Fibroblast of skin of back (primary cell): Measurements from ENCODE around the gene CHST15.

Experiments
- DNase-seq: peaks from one replicate; pipeline ENCODE4 v3.0.0-alpha.2; 2013

The CHST15 gene

DNA sequence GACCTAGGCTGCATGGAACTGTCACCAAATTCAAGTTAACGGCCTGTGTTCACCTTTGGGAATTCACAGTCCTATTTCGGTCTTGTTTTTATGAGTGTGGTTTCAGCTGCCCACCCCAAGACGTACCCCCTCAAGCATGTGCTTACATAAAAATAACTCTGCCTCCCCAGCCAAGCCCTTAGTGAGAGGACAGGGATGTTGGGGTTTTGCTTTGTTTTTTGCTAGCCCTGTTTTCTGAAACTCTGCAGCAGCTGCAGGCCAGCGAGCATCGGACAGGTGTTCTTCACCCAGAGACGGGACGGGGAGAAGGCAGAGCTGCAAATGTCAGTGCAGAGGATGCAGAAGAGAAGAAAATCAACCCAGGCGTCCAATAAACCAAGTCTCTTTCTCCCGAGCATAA lies 13.5 kb downstream of the CHST15 start:
- DNase-seq = no peak

DNA sequence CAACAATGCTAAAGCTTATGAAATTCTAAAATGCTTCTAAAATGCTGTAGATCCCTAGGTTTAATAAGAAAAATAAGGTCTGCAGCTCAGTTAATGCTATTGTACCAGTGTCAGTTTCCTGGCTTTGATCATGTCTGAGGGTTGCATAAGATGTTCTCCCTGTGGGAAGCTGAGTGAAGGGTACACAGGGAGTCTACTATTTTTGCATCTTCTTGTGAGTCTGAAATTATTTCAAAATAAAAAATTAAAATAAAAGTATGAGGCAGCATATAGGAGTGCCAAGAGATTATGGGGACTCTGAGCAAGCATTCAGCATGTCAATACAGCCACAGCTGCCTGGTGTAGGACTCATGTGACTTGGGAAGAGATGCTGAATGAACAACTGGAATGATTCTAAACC lies 14.7 kb downstream of the CHST15 start:
- DNase-seq = no peak

DNA sequence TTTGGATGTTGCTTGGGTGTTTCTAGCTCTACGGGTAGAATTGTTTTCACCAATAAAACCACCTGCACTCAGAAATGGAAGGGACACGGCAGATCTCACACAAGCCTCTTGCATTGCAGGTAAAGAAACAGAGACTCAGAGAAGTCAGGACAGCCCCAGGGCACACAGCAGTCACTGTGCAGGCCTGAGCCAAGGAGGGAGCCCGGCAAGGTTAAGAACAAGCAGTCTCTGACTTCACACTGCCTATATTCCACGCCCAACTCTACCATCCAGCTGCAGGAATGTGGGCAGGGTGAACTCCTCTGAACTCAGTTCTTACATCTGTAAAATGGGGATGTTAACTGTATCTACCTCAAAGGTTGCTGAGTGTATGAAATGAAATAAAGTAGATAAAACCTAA lies 15.4 kb downstream of the CHST15 start:
- no peak for DNase-seq

GRCh38 chr10:124077208-124077993 lies 16.0 kb downstream of the CHST15 start:
- no peak for DNase-seq

DNA sequence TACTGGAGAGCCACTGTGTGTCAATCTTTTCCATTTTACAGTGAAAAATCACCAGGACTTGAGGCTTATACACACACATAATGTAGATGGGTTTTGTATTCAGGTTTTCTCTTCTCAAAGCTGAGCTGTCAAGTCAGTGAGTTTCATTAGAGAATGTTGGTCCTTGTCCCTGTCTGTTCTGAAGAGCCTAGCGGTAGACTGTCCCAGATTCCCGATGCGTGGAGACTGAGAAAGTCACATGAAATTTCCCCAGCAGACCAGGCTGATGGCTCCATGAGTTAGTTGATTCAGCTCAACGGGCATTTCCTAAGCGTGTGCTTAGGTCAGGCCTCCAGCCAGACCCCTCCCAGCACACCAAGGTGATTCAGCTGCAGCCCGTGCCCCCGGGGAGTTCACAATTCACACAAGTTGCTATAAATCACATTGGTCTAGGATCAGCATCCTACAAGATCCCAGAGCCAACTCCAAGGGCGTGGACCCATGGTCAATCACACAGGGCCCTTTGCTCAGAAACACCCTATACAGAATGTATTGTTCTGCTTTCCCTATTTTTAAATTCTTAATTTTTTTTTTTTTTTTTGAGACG lies 17.2 kb downstream of the CHST15 start:
- DNase-seq = no peak

GRCh38 chr10:124075231-124075955 lies 18.0 kb downstream of the CHST15 start:
- no peak for DNase-seq

DNA sequence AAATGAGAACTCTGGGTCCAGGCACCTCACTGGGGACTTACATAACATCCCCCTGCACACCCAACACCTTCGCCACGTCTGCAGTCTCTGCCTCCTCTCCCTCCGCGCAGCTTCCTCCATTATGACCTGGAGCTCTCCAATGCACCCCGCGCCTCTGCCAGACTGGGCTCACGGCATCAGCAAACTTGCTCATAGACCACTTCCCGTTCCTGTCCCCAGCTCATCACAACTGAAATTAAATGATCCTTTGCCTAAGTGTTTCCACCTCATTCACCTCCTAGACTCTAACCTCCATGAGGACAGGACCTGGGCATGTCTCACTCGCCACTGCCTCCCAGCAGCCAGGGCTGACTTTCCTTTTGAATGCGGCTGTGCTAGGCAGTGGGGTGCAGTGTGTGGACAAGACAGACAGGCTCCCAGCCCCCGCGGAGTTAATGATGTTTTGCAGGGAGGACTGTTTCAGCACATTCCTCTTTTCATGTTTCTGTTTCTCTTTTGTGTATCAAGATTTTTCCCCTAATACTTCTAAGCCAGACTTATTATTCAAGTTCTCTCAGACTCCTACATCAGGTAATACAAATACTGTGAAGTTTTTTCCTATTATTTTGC lies 18.8 kb downstream of the CHST15 start:
- no peak for DNase-seq

GRCh38 chr10:124073978-124074377 lies 19.4 kb downstream of the CHST15 start:
- no peak for DNase-seq

DNA sequence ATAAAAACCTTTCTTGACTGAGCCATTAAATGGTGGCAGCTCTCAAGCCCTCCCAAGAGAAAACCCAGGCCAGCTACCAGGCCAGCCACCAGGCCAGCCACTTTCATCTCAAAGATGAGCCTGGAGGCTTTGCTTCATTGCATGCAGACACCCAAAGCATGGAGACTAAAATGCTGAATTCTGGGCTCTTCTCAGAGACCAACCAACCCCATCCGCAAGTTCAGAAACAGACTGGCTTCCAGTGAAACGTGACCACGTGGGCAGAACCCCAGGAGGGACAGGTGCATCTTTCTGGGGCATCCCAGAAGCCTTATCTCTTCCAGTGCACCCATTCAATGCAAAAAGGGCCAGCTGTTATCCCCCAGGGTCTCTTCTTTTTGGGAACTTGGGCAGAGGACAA lies 20.9 kb downstream of the CHST15 start:
- DNase-seq = no peak

- DNase-seq = no peak
Measured at GRCh38 chr10:124072106-124072505, 21.3 kb downstream of the CHST15 start.

- DNase-seq = no peak
Measured at GRCh38 chr10:124071141-124071540, 22.3 kb downstream of the CHST15 start.

- no peak for DNase-seq
Measured at GRCh38 chr10:124070666-124071065, 22.7 kb downstream of the CHST15 start.

- peak; percentile 7 for DNase-seq
Measured at GRCh38 chr10:124069341-124070264, 23.8 kb downstream of the CHST15 start.

DNA sequence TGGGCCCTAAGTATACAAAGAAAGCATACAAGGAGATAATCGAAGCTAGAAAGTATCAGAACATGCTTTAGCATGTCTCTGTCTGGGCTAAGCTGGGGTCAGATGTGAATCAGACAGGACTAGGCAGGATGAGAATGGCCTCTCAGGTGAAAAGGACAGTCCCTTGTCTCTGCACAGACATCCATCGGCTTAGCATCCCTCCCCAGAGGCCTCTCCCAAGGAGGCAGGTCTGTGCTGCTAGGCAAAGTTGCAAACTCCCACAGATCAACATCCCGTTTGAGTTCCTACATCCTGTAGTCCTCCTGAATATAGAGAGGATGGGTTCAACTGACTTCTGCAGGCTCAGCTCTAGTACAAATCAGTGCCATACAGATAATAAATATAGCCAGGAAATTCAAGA lies 24.5 kb downstream of the CHST15 start:
- no peak for DNase-seq

DNA sequence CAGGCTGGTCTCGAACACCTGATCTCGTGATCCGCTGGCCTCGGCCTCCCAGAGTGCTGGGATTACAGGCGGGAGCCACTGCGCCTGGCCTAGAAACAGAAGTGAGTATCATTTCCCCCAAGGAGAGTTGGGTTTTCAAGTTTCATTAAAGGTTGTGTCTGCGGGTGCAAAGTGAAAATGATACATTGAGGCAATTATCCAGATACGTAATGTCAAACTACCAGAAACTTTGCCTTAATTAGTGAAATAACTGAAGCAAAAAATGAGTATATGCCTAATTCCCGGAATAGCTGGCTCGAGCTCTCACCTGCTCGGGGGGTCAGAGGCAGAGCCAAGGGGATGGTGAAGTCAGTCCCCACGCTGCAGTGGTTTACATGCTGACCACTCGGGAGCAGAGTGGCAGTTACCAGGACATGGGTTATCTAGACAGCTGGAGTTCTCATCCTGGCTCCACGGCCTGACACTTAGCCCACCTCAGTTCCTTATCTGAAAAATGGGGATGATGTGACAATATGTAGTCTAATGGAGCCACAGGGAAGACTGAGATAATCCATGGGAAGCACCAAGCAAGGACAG lies 25.5 kb downstream of the CHST15 start:
- no peak for DNase-seq

- peak; percentile 12 for DNase-seq
Measured at GRCh38 chr10:124066781-124067714, 26.4 kb downstream of the CHST15 start.

- no peak for DNase-seq
Measured at GRCh38 chr10:124066126-124066700, 27.2 kb downstream of the CHST15 start.

DNA sequence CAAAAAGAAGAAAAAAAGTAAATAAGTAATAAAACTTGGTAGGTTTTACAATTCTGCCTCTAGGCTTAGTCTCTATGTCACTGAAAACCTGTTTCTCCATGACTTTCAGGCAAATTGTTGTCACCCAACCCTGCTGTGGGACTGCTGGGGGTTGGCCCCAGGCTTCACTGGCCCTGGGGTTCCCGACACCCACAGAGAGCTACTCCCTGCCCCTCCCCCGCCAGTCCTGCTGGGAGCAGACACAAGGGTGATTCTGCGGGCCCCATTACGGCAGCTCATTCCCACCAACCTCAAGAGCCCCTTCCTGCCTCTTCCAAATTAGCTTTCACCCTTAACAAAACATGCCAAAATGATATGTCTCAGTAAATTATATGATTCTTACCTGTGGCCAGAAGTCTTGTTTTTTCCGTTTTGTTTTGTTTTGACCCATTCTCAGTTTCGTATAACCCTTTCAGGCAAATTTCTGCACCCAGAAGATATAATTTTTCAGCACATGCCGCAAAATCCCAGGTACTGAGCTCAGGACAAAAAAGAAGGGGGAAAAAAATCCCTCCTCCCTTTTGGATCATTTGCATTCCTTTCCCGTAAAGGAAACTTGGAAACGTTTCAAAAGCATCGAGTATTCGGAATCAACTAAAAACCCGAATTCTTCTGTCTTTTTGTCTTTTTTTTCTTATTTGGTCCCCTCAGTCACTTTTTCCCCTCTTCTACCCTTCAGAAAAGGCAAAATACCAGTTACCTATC lies 27.8 kb downstream of the CHST15 start:
- DNase-seq = no peak

DNA sequence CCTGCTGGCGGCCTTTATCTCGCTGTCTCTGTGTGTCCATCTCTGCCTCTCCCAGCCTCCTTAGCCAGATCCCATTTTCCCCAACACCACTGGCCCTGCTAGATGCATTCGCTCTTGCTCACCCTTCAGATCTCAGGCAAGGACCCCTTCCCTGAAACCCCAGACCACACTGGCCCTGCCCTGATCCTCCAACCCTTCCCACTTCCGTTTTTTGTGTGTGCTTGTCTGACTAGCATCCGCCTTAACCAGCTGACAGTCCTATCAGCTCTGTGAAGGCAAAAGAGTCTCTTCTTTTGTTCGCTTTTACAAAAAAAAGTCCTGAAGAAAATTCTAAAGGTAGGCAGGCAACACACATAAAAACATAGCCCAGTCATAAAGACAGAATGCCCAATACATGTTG lies 28.7 kb downstream of the CHST15 start:
- no peak for DNase-seq
